ENCODE measurements around the gene WDR59. TPM values are rescaled to one million over a fixed set of nuclear protein-coding genes. Genes with fewer than 3 reads are reported as not detected.

WDR59 gene
- total RNA-seq, 1 donor = 19.9 TPM

- no peak overlapping the region for H3K4me3 ChIP-seq (ENCODE audit: low read depth, low read length)
- TF ChIP-seq CTCF (IDR thresholded peaks at IDR 0.05; ENCODE audit: insufficient read depth, low read depth, low read length) = no peak
- DNase-seq (ENCODE audit: low read depth) = no peak
Observed at GRCh38 chr16:74888232-74888862, 96.6 kb downstream of the WDR59 start.

- no peak for TF ChIP-seq CTCF (IDR thresholded peaks at IDR 0.05; ENCODE audit: insufficient read depth, low read depth, low read length)
- no peak overlapping the region for H3K4me3 ChIP-seq (ENCODE audit: low read depth, low read length)
- DNase-seq (ENCODE audit: low read depth) = no peak
Observed at GRCh38 chr16:74887084-74887483, 97.8 kb downstream of the WDR59 start.

GRCh38 chr16:74877706-74878105, 107.2 kb downstream of the WDR59 start:
- no peak for TF ChIP-seq CTCF (IDR thresholded peaks at IDR 0.05; ENCODE audit: insufficient read depth, low read depth, low read length)
- no peak overlapping the region for H3K4me3 ChIP-seq (ENCODE audit: low read depth, low read length)
- DNase-seq (ENCODE audit: low read depth) = no peak

- H3K4me3 ChIP-seq (ENCODE audit: low read depth, low read length) = no peak overlapping the region
- no peak for DNase-seq (ENCODE audit: low read depth)
- no peak for TF ChIP-seq CTCF (IDR thresholded peaks at IDR 0.05; ENCODE audit: insufficient read depth, low read depth, low read length)
Observed at GRCh38 chr16:74874912-74875546, 109.9 kb downstream of the WDR59 start.

- H3K4me3 ChIP-seq (ENCODE audit: low read depth, low read length) = no peak overlapping the region
- TF ChIP-seq CTCF (IDR thresholded peaks at IDR 0.05; ENCODE audit: insufficient read depth, low read depth, low read length) = no peak
- DNase-seq (ENCODE audit: low read depth) = no peak
Observed at GRCh38 chr16:74874123-74874522, 110.8 kb downstream of the WDR59 start.

GRCh38 chr16:74872302-74872701, 112.6 kb downstream of the WDR59 start:
- no peak for TF ChIP-seq CTCF (IDR thresholded peaks at IDR 0.05; ENCODE audit: insufficient read depth, low read depth, low read length)
- no peak for DNase-seq (ENCODE audit: low read depth)
- H3K4me3 ChIP-seq (ENCODE audit: low read depth, low read length) = no peak overlapping the region
